ENCODE measurements around the gene RALB.
A peak's percentile ranks its signal among the peaks of the same experiment; 100 is the strongest.

The RALB gene

DNA sequence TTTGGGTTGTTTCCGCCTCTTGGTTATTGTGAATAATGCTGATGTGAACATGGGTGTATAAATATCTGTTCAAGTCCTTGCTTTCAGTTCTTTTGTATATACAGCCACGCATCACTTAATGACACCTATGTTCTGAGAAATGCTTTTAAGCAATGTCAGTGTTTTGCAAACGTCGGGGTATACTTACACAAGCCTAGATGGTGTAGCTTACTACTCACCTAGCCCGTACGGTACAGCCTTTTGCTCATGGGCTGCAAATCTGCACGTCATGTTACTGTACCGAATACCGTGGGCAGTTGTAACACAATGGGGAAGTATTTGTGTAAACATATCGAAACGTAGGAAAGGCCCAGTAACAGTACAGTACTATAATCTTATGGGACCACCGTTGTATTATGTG, 12.4 kb downstream of the RALB start:
- DNase-seq (ENCODE audit: low read depth): no peak

DNA sequence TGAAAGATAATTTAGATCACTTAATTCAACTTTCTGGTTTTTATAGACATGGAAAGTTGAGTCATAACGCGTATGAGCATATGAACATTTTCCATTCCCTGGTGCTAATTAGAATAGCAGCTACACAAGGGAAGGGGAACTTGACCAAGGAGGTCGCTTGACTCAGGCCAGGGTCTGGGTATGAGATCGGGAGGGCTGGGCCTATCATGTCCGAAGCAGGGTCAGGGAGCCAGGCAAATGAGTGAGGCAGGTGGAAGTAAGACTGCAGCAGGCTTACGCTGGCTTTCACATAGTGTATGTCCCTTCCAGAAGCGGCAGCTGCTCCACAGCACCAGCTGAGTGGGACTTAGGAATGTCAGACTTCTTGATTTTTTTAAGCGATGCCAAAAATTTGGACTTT, 14.7 kb downstream of the RALB start:
- no peak for DNase-seq (ENCODE audit: low read depth)

DNA sequence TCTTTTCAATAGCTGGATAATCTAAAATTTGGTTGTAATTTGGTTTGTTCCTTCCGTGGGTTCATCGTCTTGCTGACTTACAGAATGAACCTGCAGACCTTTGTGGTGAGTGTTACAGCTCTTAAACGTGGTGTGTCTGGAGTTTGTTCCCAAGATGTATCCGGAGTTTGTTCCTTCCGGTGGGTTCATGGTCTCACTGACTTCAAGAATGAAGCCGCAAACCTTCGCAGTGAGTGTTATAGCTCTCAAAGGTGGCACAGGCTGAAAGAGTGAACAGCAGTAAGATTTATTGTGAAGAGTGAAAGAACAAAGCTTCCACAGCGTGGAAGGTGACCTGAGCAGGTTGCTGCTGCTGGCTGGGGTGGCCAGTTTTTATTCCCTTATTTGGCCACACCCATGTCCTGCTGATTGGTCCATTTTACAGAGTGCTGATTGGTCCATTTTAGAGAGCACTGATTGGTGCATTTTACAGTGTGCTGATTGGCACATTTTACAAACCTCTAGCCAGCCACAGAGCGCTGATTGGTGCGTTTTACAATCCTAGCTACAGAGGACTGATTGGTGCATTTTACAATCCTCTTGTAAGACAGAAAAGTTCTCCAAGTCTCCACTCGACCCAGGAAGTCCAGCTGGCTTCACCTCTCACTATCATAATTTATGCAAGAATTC, 16.6 kb downstream of the RALB start:
- DNase-seq (ENCODE audit: low read depth): no peak

DNA sequence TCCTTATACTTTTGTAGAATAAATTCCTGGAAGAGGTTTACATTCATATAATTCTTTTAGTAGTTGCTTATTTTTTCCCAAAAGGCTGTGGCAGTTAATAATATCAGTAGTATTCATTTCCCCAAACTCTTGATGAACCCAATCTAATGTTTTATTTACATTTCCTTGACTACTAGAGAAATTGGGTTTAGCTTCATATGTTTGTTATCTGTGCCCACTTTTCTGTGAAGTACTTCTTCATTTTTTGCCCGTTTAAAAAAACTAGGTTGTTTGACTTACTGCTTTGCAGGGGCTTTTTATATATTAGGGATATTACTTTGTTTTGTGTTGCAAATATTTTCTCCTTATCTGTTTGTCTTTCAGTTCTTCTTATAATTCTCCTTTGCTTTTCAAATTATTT, 17.2 kb downstream of the RALB start:
- DNase-seq (ENCODE audit: low read depth): no peak

GRCh38 chr2:120271711-120272379, 19.2 kb downstream of the RALB start:
- no peak for DNase-seq (ENCODE audit: low read depth)

- no peak for DNase-seq (ENCODE audit: low read depth)
These were observed 20.3 kb downstream of the RALB start for GRCh38 chr2:120272763-120273481.

- no peak for DNase-seq (ENCODE audit: low read depth)
These were observed 23.2 kb downstream of the RALB start for GRCh38 chr2:120275617-120276400.

DNA sequence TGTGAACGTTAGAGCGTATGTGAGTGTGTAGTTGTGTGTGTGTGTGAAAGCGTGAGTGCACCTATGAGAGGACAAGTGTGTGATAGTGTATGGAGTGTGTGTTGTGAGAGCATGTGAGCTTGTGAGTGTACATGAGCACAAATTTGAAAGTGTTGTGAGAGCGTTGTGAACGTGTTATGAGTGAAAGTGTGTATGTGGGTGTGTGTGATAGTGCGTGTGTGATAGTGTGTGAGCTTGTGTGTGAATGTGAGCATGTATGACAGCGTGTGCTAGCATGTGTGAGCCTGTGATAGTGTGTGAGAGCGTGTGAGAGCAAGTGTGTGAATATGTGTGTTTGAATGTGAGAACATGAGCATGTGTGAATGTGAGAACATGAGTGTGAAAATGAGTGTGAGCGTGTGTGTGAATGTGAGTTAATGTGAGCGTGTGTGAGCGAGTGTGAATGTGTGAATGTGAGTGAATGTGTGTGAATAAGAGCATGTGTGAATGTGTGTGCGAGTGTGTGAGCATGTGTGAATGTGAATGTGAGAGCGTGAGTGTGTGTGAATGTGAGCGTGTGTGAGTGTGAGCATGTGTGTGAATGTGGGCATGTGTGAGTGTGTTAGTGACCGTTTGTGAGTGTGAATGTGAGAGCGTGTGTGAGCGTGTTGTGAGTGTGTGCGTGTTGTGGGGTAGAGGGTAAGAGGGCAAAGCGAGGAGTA, 25.0 kb downstream of the RALB start:
- DNase-seq (ENCODE audit: low read depth): no peak

DNA sequence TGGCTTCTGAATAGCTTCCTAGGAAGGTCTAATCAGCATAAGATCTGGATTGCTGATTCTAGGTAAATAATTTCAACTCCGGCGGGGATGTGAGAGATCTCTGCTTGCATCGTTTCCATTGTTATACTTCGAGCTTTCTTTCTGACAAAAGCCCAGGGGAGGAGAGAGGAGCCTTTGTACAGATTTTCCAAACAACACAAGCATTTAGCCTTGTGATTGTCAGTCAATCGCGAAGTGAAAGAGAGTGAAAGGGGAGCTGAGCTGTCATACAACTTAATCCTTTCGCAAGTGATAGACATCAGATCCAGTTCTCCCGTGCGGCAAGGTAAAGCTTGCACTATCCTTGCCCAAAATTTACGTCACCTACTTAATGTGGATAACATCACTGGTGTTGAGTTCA, 26.2 kb downstream of the RALB start:
- DNase-seq (ENCODE audit: low read depth): no peak

GRCh38 chr2:120279708-120280107, 27.1 kb downstream of the RALB start:
- DNase-seq (ENCODE audit: low read depth): no peak

DNA sequence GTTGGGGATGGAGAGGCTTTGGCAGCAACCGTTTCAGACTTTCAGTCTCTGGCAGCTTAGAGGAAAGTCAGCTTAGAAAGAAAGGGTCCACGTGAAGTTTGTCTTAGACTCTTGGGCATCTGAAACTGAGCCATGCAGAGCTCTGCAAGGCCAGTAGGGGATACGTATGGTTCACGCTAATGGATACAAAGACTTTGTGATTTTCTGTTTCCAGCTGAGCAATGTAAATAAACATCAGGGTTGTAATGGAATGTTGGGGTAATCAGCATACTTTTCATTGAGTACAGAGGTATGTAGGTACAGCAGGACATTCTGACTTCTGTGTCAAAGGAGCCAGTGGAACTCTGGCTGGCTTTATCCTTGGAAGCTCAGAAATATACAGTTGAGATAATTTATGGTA, 31.0 kb downstream of the RALB start:
- no peak for DNase-seq (ENCODE audit: low read depth)

DNA sequence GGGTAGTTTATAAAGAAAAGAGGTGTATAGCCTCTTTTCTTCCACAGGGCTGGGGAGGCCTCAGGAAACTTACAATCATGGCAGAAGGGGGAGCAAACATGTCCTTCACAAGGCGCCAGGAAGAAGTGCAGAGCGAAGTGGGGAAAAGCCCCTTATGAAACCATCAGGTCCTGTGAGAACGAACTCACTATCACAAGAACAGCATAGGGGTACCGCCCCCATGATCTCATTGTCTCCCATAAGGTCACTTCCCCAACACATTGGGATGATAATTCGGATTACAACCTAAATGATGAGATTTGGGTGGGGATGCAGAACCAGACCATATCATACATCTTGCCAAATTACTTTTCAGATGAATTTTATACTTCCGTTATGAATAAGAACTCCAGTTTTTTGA, 32.4 kb downstream of the RALB start:
- no peak for DNase-seq (ENCODE audit: low read depth)

DNA sequence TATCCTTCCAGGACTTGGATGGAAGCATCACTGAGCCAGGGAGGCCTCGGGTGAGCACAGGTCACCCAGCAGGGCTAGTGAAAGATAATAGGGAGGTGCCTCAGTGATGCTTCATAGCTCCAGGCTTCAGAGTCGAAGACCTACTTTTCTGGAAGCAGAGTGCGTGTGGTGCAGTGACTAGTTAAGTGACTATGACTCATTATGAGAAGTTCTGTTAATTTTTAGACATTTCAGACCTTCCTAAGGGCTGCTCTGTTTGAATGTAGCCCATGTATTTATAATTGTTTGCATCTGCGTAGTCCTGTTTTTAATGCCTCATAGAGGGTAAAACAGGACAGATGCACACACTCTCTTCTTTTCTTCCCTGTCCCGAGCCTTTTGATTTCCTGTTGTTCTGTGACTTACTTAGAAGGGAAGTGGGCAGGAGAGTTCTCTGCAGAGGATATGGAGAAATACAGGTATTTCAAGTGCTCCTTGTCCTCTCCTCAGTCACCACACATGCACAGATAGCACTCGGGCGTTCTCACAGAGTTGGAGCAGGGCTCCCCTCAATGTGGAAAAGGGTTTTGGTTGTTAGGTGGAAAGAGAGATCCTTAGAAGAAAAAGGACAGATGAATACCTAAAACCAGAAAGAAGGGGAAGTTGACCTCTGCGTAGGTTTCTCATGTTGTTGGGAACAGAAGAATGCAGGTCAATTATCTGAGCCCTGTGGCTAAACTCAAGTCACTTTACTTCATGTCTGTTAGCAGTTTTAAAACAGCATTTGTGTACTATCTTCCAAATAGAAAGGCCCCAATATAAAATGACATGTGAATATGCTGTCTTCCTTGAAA, 34.7 kb downstream of the RALB start:
- peak; percentile 31 for DNase-seq (ENCODE audit: low read depth)

GRCh38 chr2:120288016-120288373, 35.3 kb downstream of the RALB start:
- no peak for DNase-seq (ENCODE audit: low read depth)

GRCh38 chr2:120289221-120289906, 36.7 kb downstream of the RALB start:
- DNase-seq (ENCODE audit: low read depth): no peak

DNA sequence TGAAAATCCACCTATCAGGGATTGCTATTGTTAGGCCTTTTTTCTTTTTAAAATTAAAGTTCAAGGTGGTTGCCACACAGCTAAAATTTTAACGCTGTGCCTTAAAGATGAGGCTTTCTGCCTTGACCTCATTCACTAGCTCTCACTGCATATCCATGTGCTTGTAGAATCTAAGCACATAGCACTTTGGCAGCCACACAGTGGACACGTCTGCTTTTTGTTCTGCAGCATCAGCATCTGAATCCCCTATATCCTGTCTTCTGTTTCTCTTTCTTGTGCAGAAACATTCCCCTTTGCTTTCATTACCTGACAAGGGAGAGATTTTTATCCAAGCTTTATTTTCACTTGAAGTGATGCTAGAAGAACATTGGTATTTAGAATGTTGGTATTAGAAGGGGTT, 38.1 kb downstream of the RALB start:
- no peak for DNase-seq (ENCODE audit: low read depth)

GRCh38 chr2:120291401-120292311, 39.0 kb downstream of the RALB start:
- DNase-seq (ENCODE audit: low read depth): no peak

DNA sequence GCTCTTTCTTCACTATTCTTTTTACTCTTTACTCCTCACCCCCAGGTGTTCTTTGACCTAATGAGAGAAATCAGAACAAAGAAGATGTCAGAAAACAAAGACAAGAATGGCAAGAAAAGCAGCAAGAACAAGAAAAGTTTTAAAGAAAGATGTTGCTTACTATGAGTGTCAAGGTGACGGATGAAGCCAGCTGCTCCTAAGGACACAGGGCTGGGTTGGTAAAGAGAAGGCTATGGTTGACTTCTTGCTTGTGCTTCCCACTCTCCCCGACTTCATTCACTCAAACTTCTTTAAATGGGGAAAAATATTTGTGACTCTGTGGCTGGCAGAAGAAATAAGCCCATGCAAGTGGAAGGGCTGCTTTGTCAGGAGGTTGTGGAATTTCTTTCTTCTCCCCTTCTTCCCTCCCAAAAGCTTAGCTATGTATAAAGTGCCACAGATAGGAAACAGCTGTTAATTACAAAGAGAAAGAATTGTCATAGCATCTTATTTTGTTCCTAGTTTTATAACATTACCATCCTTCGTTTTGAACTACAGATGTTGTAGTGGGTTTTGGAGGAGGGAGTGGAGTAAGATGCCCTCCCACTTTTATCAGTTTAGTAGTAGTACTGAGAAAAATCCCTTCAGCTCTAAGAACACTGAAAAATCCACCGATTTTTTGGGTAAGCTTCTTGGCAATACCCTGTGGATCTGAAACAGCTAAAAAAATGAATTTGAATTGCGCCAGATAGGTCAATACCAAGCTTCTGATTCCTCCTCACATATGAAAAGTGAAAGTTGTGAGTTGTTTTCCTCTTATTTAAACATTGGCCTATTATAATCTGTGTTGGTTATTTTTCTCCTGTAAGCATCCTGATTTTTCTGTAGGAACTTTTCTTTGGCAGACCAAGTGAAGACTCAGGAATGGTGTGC, 40.7 kb downstream of the RALB start:
- no peak for DNase-seq (ENCODE audit: low read depth)

DNA sequence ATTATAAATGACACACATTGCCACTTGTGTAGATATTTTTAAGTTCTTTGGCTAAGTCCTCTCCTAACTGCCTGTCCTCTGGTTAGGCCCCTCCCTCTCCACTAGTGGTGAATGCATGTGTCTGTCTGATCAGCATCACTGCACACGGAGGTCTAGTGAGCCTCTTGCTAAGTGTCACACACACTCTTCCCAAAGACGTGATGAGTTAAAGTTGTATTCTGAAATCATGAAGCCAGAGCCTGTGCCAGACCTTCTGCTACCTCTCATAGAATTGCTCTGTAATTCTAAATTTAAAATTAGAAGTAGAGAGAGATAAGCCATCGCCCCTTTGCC, 41.3 kb downstream of the RALB start:
- no peak for DNase-seq (ENCODE audit: low read depth)

All from fibroblast of the conjunctiva (primary cell).